Panc1 (cell line): ENCODE results near the gene LONP1.

Experiments used
- POLR2AphosphoS5 ChIP-seq: IDR thresholded peaks from 2 replicates; pipeline ENCODE4 v1.6.1; 2012; ENCODE audit warnings: mild to moderate bottlenecking, low read depth, low read length, moderate library complexity
- SIN3A ChIP-seq: IDR thresholded peaks from 2 replicates; pipeline ENCODE4 v1.6.1; 2012; ENCODE audit warnings: low read depth, mild to moderate bottlenecking, low read length, moderate library complexity, borderline replicate concordance; ENCODE audit not compliant: insufficient read depth
- TCF7L2 ChIP-seq: IDR thresholded peaks from 2 replicates; pipeline ENCODE4 v1.6.1; 2011; ENCODE audit warnings: mild to moderate bottlenecking, low read depth, low read length, inconsistent platforms
- TF ChIP-seq, protein P1 (sequence below): fragments of 450-650 bp; IDR thresholded peaks from 2 replicates; pipeline ENCODE4 v1.5.1; 2017; ENCODE audit warnings: mild to moderate bottlenecking
- TF ChIP-seq, protein P2 (sequence below), 2 experiments: IDR thresholded peaks; 2 replicates each; pipeline ENCODE4 v1.6.1; 2011 to 2012; ENCODE audit warnings: low read depth in 2 of 2, control low read depth in 1 of 2, low read length in 1 of 2, mild to moderate bottlenecking in 1 of 2, moderate library complexity in 1 of 2; ENCODE audit not compliant: insufficient read depth in 1 of 2

DNA sequence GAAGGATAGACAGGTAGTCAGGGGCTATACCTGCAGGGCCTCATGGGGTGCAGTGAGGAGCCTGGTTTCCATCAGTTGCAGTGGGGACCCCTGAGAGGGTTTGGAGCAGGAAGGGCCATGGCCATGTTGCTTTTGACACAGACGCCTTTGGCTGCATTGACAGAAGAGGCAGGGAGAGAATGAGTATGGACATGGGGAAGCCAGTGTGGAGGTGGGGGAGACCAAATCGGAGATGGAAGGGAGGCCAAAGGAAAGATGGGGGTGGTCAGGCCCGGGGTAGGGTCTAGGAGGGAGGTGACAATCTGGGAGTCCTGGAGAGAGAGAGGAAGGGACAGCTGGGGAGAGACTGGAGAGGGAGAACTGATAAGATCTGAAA, 37.9 kb downstream of the LONP1 start:
- TF ChIP-seq, protein P1, sequence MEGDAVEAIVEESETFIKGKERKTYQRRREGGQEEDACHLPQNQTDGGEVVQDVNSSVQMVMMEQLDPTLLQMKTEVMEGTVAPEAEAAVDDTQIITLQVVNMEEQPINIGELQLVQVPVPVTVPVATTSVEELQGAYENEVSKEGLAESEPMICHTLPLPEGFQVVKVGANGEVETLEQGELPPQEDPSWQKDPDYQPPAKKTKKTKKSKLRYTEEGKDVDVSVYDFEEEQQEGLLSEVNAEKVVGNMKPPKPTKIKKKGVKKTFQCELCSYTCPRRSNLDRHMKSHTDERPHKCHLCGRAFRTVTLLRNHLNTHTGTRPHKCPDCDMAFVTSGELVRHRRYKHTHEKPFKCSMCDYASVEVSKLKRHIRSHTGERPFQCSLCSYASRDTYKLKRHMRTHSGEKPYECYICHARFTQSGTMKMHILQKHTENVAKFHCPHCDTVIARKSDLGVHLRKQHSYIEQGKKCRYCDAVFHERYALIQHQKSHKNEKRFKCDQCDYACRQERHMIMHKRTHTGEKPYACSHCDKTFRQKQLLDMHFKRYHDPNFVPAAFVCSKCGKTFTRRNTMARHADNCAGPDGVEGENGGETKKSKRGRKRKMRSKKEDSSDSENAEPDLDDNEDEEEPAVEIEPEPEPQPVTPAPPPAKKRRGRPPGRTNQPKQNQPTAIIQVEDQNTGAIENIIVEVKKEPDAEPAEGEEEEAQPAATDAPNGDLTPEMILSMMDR = no peak
- TF ChIP-seq POLR2AphosphoS5 = no peak
- TF ChIP-seq, protein P2, sequence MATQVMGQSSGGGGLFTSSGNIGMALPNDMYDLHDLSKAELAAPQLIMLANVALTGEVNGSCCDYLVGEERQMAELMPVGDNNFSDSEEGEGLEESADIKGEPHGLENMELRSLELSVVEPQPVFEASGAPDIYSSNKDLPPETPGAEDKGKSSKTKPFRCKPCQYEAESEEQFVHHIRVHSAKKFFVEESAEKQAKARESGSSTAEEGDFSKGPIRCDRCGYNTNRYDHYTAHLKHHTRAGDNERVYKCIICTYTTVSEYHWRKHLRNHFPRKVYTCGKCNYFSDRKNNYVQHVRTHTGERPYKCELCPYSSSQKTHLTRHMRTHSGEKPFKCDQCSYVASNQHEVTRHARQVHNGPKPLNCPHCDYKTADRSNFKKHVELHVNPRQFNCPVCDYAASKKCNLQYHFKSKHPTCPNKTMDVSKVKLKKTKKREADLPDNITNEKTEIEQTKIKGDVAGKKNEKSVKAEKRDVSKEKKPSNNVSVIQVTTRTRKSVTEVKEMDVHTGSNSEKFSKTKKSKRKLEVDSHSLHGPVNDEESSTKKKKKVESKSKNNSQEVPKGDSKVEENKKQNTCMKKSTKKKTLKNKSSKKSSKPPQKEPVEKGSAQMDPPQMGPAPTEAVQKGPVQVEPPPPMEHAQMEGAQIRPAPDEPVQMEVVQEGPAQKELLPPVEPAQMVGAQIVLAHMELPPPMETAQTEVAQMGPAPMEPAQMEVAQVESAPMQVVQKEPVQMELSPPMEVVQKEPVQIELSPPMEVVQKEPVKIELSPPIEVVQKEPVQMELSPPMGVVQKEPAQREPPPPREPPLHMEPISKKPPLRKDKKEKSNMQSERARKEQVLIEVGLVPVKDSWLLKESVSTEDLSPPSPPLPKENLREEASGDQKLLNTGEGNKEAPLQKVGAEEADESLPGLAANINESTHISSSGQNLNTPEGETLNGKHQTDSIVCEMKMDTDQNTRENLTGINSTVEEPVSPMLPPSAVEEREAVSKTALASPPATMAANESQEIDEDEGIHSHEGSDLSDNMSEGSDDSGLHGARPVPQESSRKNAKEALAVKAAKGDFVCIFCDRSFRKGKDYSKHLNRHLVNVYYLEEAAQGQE (IDR thresholded peaks at IDR 0.05; ENCODE audit: insufficient read depth in 1 of 2, low read depth in 2 of 2, low read length in 1 of 2) = no peak
- TF ChIP-seq SIN3A = no peak
- no peak for TF ChIP-seq TCF7L2
